Measurements from ENCODE around the gene ZNF579.

The ZNF579 gene

GRCh38 chr19:55559684-55560083 lies 21.0 kb downstream of the ZNF579 start:
- no peaks in the 10 kb centered on the region for H3K27me3 ChIP-seq (ENCODE audit: control insufficient read depth, low read length)

GRCh38 chr19:55554741-55555152 lies 25.9 kb downstream of the ZNF579 start:
- H3K79me2 ChIP-seq (ENCODE audit: control insufficient read depth, low read length): no peaks in the 10 kb centered on the region

More at GRCh38 chr19:55559684-55560083, 21.0 kb downstream of the ZNF579 start:
- no peaks in the 10 kb centered on the region for H3K4me1 ChIP-seq (ENCODE audit: control insufficient read depth, low read length)
- H4K20me1 ChIP-seq (ENCODE audit: control insufficient read depth, insufficient read depth, low read depth, low read length): no peaks in the 10 kb centered on the region
- no peaks in the 10 kb centered on the region for H3K9me2 ChIP-seq (replicated peaks; ENCODE audit: control insufficient read depth, low read length)
- TF ChIP-seq EZH2phosphoT487 (IDR thresholded peaks at IDR 0.05; ENCODE audit: borderline replicate concordance, low read length): no peak
- TF ChIP-seq, protein P1, sequence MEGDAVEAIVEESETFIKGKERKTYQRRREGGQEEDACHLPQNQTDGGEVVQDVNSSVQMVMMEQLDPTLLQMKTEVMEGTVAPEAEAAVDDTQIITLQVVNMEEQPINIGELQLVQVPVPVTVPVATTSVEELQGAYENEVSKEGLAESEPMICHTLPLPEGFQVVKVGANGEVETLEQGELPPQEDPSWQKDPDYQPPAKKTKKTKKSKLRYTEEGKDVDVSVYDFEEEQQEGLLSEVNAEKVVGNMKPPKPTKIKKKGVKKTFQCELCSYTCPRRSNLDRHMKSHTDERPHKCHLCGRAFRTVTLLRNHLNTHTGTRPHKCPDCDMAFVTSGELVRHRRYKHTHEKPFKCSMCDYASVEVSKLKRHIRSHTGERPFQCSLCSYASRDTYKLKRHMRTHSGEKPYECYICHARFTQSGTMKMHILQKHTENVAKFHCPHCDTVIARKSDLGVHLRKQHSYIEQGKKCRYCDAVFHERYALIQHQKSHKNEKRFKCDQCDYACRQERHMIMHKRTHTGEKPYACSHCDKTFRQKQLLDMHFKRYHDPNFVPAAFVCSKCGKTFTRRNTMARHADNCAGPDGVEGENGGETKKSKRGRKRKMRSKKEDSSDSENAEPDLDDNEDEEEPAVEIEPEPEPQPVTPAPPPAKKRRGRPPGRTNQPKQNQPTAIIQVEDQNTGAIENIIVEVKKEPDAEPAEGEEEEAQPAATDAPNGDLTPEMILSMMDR (IDR thresholded peaks at IDR 0.05; ENCODE audit: low read depth, low read length, poor library complexity, severe bottlenecking): no peak
- H3F3A ChIP-seq (ENCODE audit: control insufficient read depth, insufficient read depth): no peaks in the 10 kb centered on the region
- no peaks in the 10 kb centered on the region for H3K79me2 ChIP-seq (ENCODE audit: control insufficient read depth, low read length)
- no peak overlapping the region for H3K4me2 ChIP-seq (ENCODE audit: low read length)
- no peaks in the 10 kb centered on the region for H3K9me3 ChIP-seq (ENCODE audit: control insufficient read depth, insufficient read depth, low read length)
- H3K4me3 ChIP-seq (ENCODE audit: low read length): no peak overlapping the region
- H3K27ac ChIP-seq (ENCODE audit: low read depth, low read length): no peak overlapping the region
- H3K36me3 ChIP-seq (ENCODE audit: control insufficient read depth, low read length): no peaks in the 10 kb centered on the region

DNA sequence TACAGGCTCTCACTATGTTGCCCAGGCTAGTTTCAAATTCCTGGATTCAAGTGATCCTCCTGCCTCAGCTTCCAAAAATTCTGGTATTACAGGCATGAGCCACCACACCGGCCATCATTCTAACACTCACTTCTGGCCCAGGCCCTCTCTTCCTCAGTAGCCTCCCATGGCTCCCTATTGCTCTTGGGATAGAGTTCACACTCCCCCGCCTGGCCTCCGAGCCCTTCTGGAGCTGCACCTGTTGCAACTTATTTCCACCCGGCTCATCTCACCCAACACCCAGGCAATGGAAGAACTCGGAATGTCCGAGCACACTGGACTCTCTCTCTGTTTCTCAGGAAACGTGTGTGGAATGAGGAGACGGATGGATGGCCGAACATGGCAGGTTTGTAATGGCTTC lies 26.3 kb downstream of the ZNF579 start:
- H3K4me3 ChIP-seq (ENCODE audit: low read length): no peak overlapping the region
- H3K27me3 ChIP-seq (ENCODE audit: control insufficient read depth, low read length): peaks cover 7% of the 10 kb centered on the region
- H3K9me3 ChIP-seq (ENCODE audit: control insufficient read depth, insufficient read depth, low read length): no peaks in the 10 kb centered on the region
- no peaks in the 10 kb centered on the region for H3F3A ChIP-seq (ENCODE audit: control insufficient read depth, insufficient read depth)
- H4K20me1 ChIP-seq (ENCODE audit: control insufficient read depth, insufficient read depth, low read depth, low read length): no peaks in the 10 kb centered on the region
- no peak overlapping the region for H3K4me2 ChIP-seq (ENCODE audit: low read length)
- no peaks in the 10 kb centered on the region for H3K36me3 ChIP-seq (ENCODE audit: control insufficient read depth, low read length)
- peaks cover 11% of the 10 kb centered on the region for H3K4me1 ChIP-seq (ENCODE audit: control insufficient read depth, low read length)
- no peak overlapping the region for H3K27ac ChIP-seq (ENCODE audit: low read depth, low read length)
- TF ChIP-seq EZH2phosphoT487 (IDR thresholded peaks at IDR 0.05; ENCODE audit: borderline replicate concordance, low read length): no peak
- TF ChIP-seq, protein P1 (IDR thresholded peaks at IDR 0.05; ENCODE audit: low read depth, low read length, poor library complexity, severe bottlenecking): no peak
- H3K79me2 ChIP-seq (ENCODE audit: control insufficient read depth, low read length): no peaks in the 10 kb centered on the region
- no peaks in the 10 kb centered on the region for H3K9me2 ChIP-seq (replicated peaks; ENCODE audit: control insufficient read depth, low read length)

More at GRCh38 chr19:55554741-55555152, 25.9 kb downstream of the ZNF579 start:
- H3K4me1 ChIP-seq (ENCODE audit: control insufficient read depth, low read length): peaks cover 6% of the 10 kb centered on the region
- no peaks in the 10 kb centered on the region for H3F3A ChIP-seq (ENCODE audit: control insufficient read depth, insufficient read depth)
- no peak overlapping the region for H3K27ac ChIP-seq (ENCODE audit: low read depth, low read length)
- H3K4me3 ChIP-seq (ENCODE audit: low read length): no peak overlapping the region
- H3K36me3 ChIP-seq (ENCODE audit: control insufficient read depth, low read length): no peaks in the 10 kb centered on the region
- peaks cover 3% of the 10 kb centered on the region for H3K27me3 ChIP-seq (ENCODE audit: control insufficient read depth, low read length)
- H4K20me1 ChIP-seq (ENCODE audit: control insufficient read depth, insufficient read depth, low read depth, low read length): no peaks in the 10 kb centered on the region
- TF ChIP-seq, protein P1 (IDR thresholded peaks at IDR 0.05; ENCODE audit: low read depth, low read length, poor library complexity, severe bottlenecking): no peak
- TF ChIP-seq EZH2phosphoT487 (IDR thresholded peaks at IDR 0.05; ENCODE audit: borderline replicate concordance, low read length): no peak
- H3K9me3 ChIP-seq (ENCODE audit: control insufficient read depth, insufficient read depth, low read length): no peaks in the 10 kb centered on the region
- no peak overlapping the region for H3K4me2 ChIP-seq (ENCODE audit: low read length)
- no peaks in the 10 kb centered on the region for H3K9me2 ChIP-seq (replicated peaks; ENCODE audit: control insufficient read depth, low read length)
